VCaP (cell line): ENCODE data around the gene HPS5.

Experiments
- H3K27ac ChIP-seq: fragments of 450-650 bp; 2 replicates; pipeline ENCODE4 v1.5.1; 2017
- TF ChIP-seq, protein P1 (sequence below): fragments of 450-650 bp; conservative IDR thresholded peaks from 2 replicates; pipeline ENCODE4 v1.5.1; 2017; ENCODE audit warnings: mild to moderate bottlenecking, moderate library complexity

HPS5 gene

DNA sequence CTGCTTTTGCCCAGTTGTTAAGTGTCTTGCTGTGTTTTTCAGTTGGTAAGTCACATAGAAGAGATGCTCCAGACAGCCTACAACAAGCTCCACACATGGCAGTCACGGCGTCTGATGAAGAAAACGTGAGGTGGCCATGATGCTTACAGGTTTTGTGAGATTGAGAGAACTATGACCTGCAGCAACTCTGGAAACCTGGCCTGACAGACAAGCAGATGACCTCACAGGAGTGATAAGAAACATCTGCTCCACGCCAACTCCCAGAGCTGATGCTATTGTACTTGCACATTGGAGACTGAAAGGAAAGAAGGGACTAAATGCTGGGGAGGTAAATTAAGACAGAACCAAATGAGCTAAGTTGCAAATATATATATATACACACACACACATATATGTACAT lies 43.8 kb upstream of the HPS5 start:
- TF ChIP-seq, protein P1, sequence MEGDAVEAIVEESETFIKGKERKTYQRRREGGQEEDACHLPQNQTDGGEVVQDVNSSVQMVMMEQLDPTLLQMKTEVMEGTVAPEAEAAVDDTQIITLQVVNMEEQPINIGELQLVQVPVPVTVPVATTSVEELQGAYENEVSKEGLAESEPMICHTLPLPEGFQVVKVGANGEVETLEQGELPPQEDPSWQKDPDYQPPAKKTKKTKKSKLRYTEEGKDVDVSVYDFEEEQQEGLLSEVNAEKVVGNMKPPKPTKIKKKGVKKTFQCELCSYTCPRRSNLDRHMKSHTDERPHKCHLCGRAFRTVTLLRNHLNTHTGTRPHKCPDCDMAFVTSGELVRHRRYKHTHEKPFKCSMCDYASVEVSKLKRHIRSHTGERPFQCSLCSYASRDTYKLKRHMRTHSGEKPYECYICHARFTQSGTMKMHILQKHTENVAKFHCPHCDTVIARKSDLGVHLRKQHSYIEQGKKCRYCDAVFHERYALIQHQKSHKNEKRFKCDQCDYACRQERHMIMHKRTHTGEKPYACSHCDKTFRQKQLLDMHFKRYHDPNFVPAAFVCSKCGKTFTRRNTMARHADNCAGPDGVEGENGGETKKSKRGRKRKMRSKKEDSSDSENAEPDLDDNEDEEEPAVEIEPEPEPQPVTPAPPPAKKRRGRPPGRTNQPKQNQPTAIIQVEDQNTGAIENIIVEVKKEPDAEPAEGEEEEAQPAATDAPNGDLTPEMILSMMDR: no peak
- no peak overlapping the region for H3K27ac ChIP-seq

DNA sequence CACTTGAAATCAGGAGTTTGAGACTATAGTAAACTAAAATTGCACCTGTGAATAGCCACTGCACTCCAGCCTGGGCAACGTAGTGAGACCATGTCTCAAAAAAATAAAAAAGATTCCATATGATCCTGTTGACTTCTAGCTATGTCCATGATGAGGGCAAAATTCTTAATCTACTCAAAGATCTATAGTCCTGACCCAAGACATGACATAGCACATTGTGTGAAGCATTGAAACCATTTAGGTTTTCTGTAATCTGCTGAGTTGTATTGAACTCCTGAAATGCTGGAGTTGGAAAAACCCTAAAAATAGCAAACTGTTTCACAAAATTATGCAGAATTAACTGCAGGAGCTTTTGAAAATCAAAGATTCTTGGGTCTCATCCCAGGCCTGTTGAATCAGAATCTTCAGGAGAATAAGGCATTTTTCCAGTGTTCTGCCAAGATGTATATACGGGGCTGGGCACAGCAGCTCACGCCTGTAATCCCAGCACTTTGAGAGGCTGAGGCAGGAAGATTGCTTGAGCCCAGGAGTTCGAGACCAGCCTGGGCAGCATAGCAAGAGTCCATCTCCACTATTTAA lies 42.6 kb upstream of the HPS5 start:
- TF ChIP-seq, protein P1: no peak
- no peak overlapping the region for H3K27ac ChIP-seq

DNA sequence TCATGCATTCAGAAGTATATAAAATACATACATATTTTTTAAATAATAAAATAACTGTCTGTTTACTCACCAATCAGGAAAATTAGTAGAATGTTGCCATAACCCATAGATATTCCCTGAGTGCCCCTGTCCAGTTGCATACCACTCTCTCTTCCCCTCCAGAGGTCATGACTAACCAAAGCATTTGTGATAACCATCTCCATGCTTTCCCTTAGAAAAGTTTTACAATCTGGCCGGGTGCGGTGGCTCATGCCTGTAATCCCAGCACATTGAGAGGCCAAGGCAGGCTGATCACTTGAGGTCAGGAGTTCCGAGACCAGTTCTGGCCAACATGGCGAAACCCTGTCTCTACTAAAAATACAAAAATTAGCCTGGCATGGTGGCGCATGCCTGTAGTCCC lies 39.2 kb upstream of the HPS5 start:
- no peak overlapping the region for H3K27ac ChIP-seq
- TF ChIP-seq, protein P1: no peak

DNA sequence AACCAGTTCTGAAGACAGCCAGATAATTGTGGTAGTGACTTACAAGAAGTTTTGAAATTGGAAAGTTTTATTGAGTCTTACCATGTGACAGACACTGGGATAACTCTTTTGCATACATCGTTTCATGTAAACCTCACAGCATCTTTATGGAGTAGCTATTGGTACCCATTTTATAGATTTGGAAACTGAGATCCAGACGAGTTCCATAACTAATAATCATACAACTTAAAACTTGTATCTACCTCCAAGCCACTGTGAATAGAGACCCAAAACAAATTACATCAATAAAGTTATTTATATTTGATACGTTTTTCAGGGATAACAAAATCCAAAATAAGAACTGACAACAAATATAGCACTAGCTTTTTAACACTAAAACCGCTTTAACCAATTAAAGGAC lies 36.7 kb upstream of the HPS5 start:
- no peak overlapping the region for H3K27ac ChIP-seq
- TF ChIP-seq, protein P1: no peak

DNA sequence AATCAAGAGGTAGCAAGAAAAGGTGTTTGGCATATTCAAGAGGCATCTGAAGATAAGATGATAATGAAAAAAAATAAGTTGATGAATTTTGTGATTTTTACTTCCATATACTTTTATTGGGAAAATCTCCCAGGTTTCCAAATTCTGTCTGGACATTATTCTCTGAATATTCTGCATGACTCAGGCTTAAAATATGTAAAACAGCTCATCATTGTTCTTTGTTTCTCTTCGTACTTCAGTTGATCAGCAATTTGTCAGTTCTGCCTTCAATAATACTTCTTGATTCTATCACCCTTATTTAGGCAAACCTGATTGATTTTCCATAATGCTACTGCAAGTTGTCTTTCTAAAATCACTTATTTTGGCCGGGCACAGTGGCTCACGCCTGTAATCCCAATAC lies 30.6 kb upstream of the HPS5 start:
- TF ChIP-seq, protein P1: no peak
- no peak overlapping the region for H3K27ac ChIP-seq

DNA sequence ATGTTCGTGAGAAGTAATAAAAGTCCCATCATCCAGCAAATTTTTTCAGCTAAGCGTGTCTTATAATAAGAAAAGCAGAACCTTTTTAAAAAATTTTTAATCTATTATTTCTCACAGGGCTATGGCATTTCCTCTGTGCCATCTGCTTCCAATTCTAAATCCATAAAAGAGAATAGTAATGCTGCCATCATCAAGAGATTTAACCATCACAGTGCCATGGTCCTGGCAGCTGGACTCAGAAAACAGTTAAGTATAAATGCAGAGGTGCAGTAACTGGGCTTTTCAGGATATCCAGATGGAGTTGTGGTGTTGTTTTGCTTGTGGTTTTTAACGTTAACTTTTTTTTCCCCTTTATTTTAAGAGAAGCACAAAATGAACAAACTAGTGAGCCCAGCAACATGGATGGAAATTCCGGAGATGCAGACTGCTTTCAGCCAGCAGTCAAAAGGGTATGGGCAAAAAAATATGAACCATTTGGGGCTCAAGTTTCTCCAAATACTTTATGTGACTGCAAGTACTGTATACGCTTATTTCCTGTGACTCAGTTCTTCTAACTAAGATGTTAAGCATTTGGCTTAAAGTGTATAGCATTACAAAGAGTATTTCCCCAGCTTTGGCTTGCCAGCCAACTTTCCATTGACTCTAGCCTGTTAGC lies 25.7 kb upstream of the HPS5 start:
- H3K27ac ChIP-seq: no peak overlapping the region

DNA sequence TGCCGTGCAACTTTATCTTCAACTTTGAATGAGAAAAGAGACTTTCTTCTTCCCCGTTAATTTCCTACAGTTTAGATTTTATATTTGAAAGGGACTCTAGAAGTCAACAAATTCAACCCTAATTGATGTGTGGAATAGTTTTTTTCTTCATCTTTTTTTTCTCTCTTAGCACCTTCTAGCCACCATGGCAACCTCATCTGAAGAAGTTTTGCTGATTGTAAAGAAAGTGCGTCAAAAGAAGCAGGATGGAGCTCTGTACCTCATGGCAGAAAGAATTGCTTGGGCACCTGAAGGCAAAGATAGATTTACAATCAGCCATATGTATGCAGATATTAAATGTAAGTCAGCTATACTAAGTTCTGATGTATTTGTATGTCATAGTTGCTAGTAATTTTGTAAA lies 11.0 kb upstream of the HPS5 start:
- TF ChIP-seq, protein P1: no peak

More for the DNA sequence above, 25.7 kb upstream of the HPS5 start:
- TF ChIP-seq, protein P1: no peak

More for the DNA sequence above, 11.0 kb upstream of the HPS5 start:
- no peak overlapping the region for H3K27ac ChIP-seq
